ENCODE data around the gene DPP8. TPM values are rescaled to one million over a fixed set of nuclear protein-coding genes. Genes with fewer than 3 reads are reported as not detected.

Gene DPP8
- total RNA-seq, 1 donor from 2014 or later: 32.8 TPM

- H3K27me3 ChIP-seq (ENCODE audit: low read depth): no peaks in the 10 kb centered on the region
- ATAC-seq: no peak
- no peaks in the 10 kb centered on the region for H3K36me3 ChIP-seq
- no peaks in the 10 kb centered on the region for H3K9me3 ChIP-seq
- intact Hi-C loops (cut with DNase I): no loop called here
- no peak overlapping the region for H3K27ac ChIP-seq
- no peak for DNase-seq
- peaks cover 5% of the 10 kb centered on the region for H3K4me1 ChIP-seq
- no peak overlapping the region for H3K4me3 ChIP-seq
- TF ChIP-seq CTCF (IDR thresholded peaks at IDR 0.05): no peak
These were observed 3.9 kb upstream of the DPP8 start for GRCh38 chr15:65521350-65521749.

GRCh38 chr15:65518633-65519285 lies 1.3 kb upstream of the DPP8 start:
- H3K27ac ChIP-seq: no peak overlapping the region
- intact Hi-C loops (cut with DNase I): no loop called here

GRCh38 chr15:65517866-65518207 lies 348 bp upstream of the DPP8 start:
- Histone ChIP-seq H3K36me3 (peaks cover 5% of the 10 kb centered on the region), H3K27me3 (ENCODE audit: low read depth) (no peaks in the 10 kb centered on the region), H3K4me1 (peaks cover 40% of the 10 kb centered on the region), H3K4me3 (peak overlapping the region; percentile 93), H3K9me3 (no peaks in the 10 kb centered on the region), H3K27ac (peak overlapping the region; percentile 93)
- DNase-seq: no peak
- intact Hi-C loops (cut with DNase I): no loop called here
- TF ChIP-seq CTCF (IDR thresholded peaks at IDR 0.05): peak; percentile 15
- ATAC-seq: no peak

More at GRCh38 chr15:65518633-65519285, 1.3 kb upstream of the DPP8 start:
- Histone ChIP-seq H3K27me3 (ENCODE audit: low read depth) (no peaks in the 10 kb centered on the region), H3K4me3 (no peak overlapping the region), H3K36me3 (peaks cover 5% of the 10 kb centered on the region), H3K4me1 (peaks cover 30% of the 10 kb centered on the region), H3K9me3 (no peaks in the 10 kb centered on the region)
- no peak for ATAC-seq
- no peak for TF ChIP-seq CTCF (IDR thresholded peaks at IDR 0.05)
- DNase-seq: no peak

GRCh38 chr15:65512807-65513416 lies 4.6 kb downstream of the DPP8 start:
- no peak for TF ChIP-seq CTCF (IDR thresholded peaks at IDR 0.05)
- no peaks in the 10 kb centered on the region for H3K9me3 ChIP-seq
- no peak overlapping the region for H3K27ac ChIP-seq
- DNase-seq (no peak), ATAC-seq (no peak)
- H3K27me3 ChIP-seq (ENCODE audit: low read depth): no peaks in the 10 kb centered on the region
- no peak overlapping the region for H3K4me3 ChIP-seq
- intact Hi-C loops (cut with DNase I): no loop called here
- H3K36me3 ChIP-seq: peaks cover 51% of the 10 kb centered on the region
- H3K4me1 ChIP-seq: peaks cover 56% of the 10 kb centered on the region

- H3K27ac ChIP-seq: no peak overlapping the region
- TF ChIP-seq CTCF (IDR thresholded peaks at IDR 0.05): no peak
- no peak for ATAC-seq
- H3K4me3 ChIP-seq: no peak overlapping the region
- H3K27me3 ChIP-seq (ENCODE audit: low read depth): no peaks in the 10 kb centered on the region
- DNase-seq: no peak
- intact Hi-C loops (cut with DNase I): no loop called here
- peaks cover 58% of the 10 kb centered on the region for H3K36me3 ChIP-seq
- peaks cover 56% of the 10 kb centered on the region for H3K4me1 ChIP-seq
- no peaks in the 10 kb centered on the region for H3K9me3 ChIP-seq
These were observed 5.3 kb downstream of the DPP8 start for GRCh38 chr15:65512189-65512588.
